ENCODE results near the gene GRB10.

GRCh38 chr7:50723173-50723572, 59.5 kb downstream of the GRB10 start:
- TF ChIP-seq MAZ (IDR thresholded peaks at IDR 0.05; ENCODE audit: borderline replicate concordance, low read depth, low read length) (no peak), CHD4 (IDR thresholded peaks at IDR 0.05; ENCODE audit: borderline replicate concordance) (no peak), MAX (IDR thresholded peaks at IDR 0.05) (no peak)

Measured in A549 (cell line).